Body of pancreas (tissue), 4 donors: ENCODE results near the gene LRRC41. TPM values are rescaled to one million over a fixed set of nuclear protein-coding genes. Genes with fewer than 3 reads are reported as not detected.
"Not testable (repeated sequence)": the region's sequence is repeated elsewhere in the genome, so short reads cannot be mapped to it uniquely, and the experiment has no call there.

Source experiments
- ATAC-seq: fragments of 150-250 bp; one replicate; pipeline ENCODE4 v1.9.1; 2016
- DNase-seq, 4 donors: peaks; one replicate each; pipeline ENCODE4 v3.0.0-alpha.2; 2019
- H3K27ac ChIP-seq, 4 donors: fragments of 200-600 bp; sonication (generic); 1 replicate in 3 of 4; 2 replicates in 1 of 4; pipeline versions ENCODE4 v1.5.1 to v1.6.1; 2016 to 2019; ENCODE audit warnings: mild to moderate bottlenecking in 1 of 4, mixed read lengths in 1 of 4, moderate library complexity in 1 of 4
- H3K27me3 ChIP-seq, 2 donors: fragments of 200-600 bp; sonication (generic); one replicate each; pipeline ENCODE4 v1.6.0; 2016; ENCODE audit warnings: mild to moderate bottlenecking in 1 of 2
- H3K36me3 ChIP-seq, 2 donors: fragments of 200-600 bp; sonication (generic); replicated peaks in 1 of 2; 2 replicates each; pipeline ENCODE4 v1.5.1; 2016; ENCODE audit warnings: low read depth in 2 of 2; ENCODE audit not compliant: insufficient read depth in 1 of 2
- H3K4me1 ChIP-seq: fragments of 200-600 bp; sonication (generic); one replicate; pipeline ENCODE4 v1.6.0; 2016
- H3K4me3 ChIP-seq, 2 donors: fragments of 200-600 bp; sonication (generic); 1 replicate in 1 of 2; 2 replicates in 1 of 2; pipeline ENCODE4 v1.5.1; 2016 to 2019
- H3K9me3 ChIP-seq, 3 donors: fragments of 200-600 bp; sonication (generic); 1 replicate in 2 of 3; 2 replicates in 1 of 3; pipeline ENCODE4 v1.5.1; 2016
- CTCF ChIP-seq, 7 experiments: fragments of 450-650 bp in 4 of 7; fragments of 200-600 bp in 3 of 7; sonication (generic) in 3 of 7; IDR thresholded peaks; one replicate each; pipeline ENCODE4 v1.5.1; 2016 to 2019; ENCODE audit warnings: antibody characterized with exemption in 7 of 7
- POLR2A ChIP-seq, 3 donors: fragments of 450-650 bp; IDR thresholded peaks; one replicate each; pipeline ENCODE4 v1.6.1; 2016; ENCODE audit warnings: antibody characterized with exemption in 3 of 3, mild to moderate bottlenecking in 2 of 3
- WGBS, 2 donors: methylation state at CpG; one replicate each; pipeline ENCODE4 v1.1.5; 2017; 5-methylcytosine and 5-hydroxymethylcytosine counted together
- intact Hi-C: fragments of 100-400 bp; cut with DNase I; formaldehyde crosslinking; loops from one replicate; pipeline ENCODE4 v1.15.1; 2023
- total RNA-seq, 2 donors: library from RNA; depleted of rRNA; stranded (reverse); fragments of >200 nt; gene quantifications; one replicate each; pipeline ENCODE4 v1.1.0, GENCODE V29; 2016

LRRC41 gene
- total RNA-seq, 2 donors from 2014 or later, result 36.6 to 59.0 TPM

GRCh38 chr1:46341222-46342083 is 38.0 kb upstream of the LRRC41 start:
- H3K4me1 ChIP-seq, result peaks cover 17% of the 10 kb centered on the region
- peak overlapping the region; percentile 91 to 95 (median 94) for H3K27ac ChIP-seq
- ATAC-seq, result no peak
- H3K36me3 ChIP-seq, result peaks cover 0 to 7% of the 10 kb centered on the region in 2 donors
- 34 to 40% methylated on average over 31 of the region's 31 CpGs for WGBS, 2 donors
- no peaks in the 10 kb centered on the region for H3K27me3 ChIP-seq
- no peak for TF ChIP-seq POLR2A (IDR thresholded peaks at IDR 0.05)
- peak in 2 of 4 donors; percentile 15 to 17 for DNase-seq
- intact Hi-C loops, result no loop called here
- H3K4me3 ChIP-seq, result peak overlapping the region; percentile 28 to 46
- no peaks in the 10 kb centered on the region for H3K9me3 ChIP-seq

- Histone ChIP-seq H3K9me3 (no peaks in the 10 kb centered on the region), H3K4me1 (peaks cover 17% of the 10 kb centered on the region), H3K27me3 (no peaks in the 10 kb centered on the region), H3K27ac (peak within 1 kb of the TSS; percentile 91 to 95 (median 94)), H3K4me3 (peak within 1 kb of the TSS; percentile 28 to 46), H3K36me3 (peaks cover 0 to 7% of the 10 kb centered on the region in 2 donors)
- 0 to 1% methylated on average over 47 to 53 of the region's 53 CpGs for WGBS, 2 donors
- peak; percentile 95 for ATAC-seq
- TF ChIP-seq CTCF (IDR thresholded peaks at IDR 0.05) (peak; percentile 40 to 84 (median 73)), POLR2A (IDR thresholded peaks at IDR 0.05) (peak; percentile 72 to 93 (median 90))
- DNase-seq, result peak; percentile 92 to 95 (median 94)
- intact Hi-C loops, result no loop called here
Measured at GRCh38 chr1:46340404-46341221, 37.2 kb upstream of the LRRC41 start, which contains the start of gene NSUN4. Gene NSUN4 (plus strand): TSS chr1:46340807. CDS start chr1:46340827, 20 bp downstream.

- ATAC-seq, DNase-seq, H3K9me3 ChIP-seq, H3K27me3 ChIP-seq, H3K27ac ChIP-seq, H3K36me3 ChIP-seq, intact Hi-C loops, H3K4me3 ChIP-seq: not testable (repeated sequence)
- 90 to 97% methylated on average over 14 of the region's 14 CpGs for WGBS, 2 donors
- H3K4me1 ChIP-seq, result peaks cover 17% of the 10 kb centered on the region
Measured at GRCh38 chr1:46337409-46337808, 34.0 kb upstream of the LRRC41 start.

- H3K4me3 ChIP-seq, result no peak overlapping the region
- DNase-seq, result no peak
- 66 to 80% methylated on average over 3 of the region's 3 CpGs for WGBS, 2 donors
Measured at GRCh38 chr1:46335081-46335480, 31.7 kb upstream of the LRRC41 start.

GRCh38 chr1:46334030-46334384 is 30.6 kb upstream of the LRRC41 start:
- DNase-seq (no peak), ATAC-seq (no peak)
- WGBS, 2 donors, result 58 to 65% methylated on average over 2 of the region's 2 CpGs
- Histone ChIP-seq H3K36me3 (no peaks in the 10 kb centered on the region), H3K27me3 (no peaks in the 10 kb centered on the region), H3K27ac (no peak overlapping the region), H3K4me1 (no peaks in the 10 kb centered on the region), H3K9me3 (no peaks in the 10 kb centered on the region), H3K4me3 (no peak overlapping the region)
- TF ChIP-seq CTCF (IDR thresholded peaks at IDR 0.05), result no peak
- TF ChIP-seq POLR2A (IDR thresholded peaks at IDR 0.05), result no peak
- intact Hi-C loops, result no loop called here

More at GRCh38 chr1:46335081-46335480, 31.7 kb upstream of the LRRC41 start:
- no peak for ATAC-seq
- TF ChIP-seq POLR2A (IDR thresholded peaks at IDR 0.05), result no peak
- no peak for TF ChIP-seq CTCF (IDR thresholded peaks at IDR 0.05)
- Histone ChIP-seq H3K27me3 (no peaks in the 10 kb centered on the region), H3K27ac (no peak overlapping the region), H3K9me3 (no peaks in the 10 kb centered on the region), H3K4me1 (peaks cover 6% of the 10 kb centered on the region), H3K36me3 (no peaks in the 10 kb centered on the region)
- intact Hi-C loops, result no loop called here
